H1 (cell line): ENCODE results near the gene PTK6. TPM values are rescaled to one million over a fixed set of nuclear protein-coding genes. Genes with fewer than 3 reads are reported as not detected.

Experiments
- CTCF ChIA-PET: fragments of 300-600 bp; sonication (Branson Sonifier 250); formaldehyde crosslinking; loops from one replicate; lab custom pipeline; 2021; ENCODE audit not compliant: partially characterized antibody; lab: Charles Lee
- POLR2A ChIA-PET: fragments of 300-600 bp; sonication (Branson Sonifier 250); formaldehyde crosslinking; loops from one replicate; lab custom pipeline; 2021; ENCODE audit warnings: inconsistent platforms; ENCODE audit not compliant: partially characterized antibody; lab: Charles Lee
- DNase-seq, 2 experiments: peaks; one replicate each; pipeline versions ENCODE4 v3.0.0 to v3.0.0-alpha.2; 2010 to 2022; ENCODE audit warnings: low spot score in 2 of 2, low read depth in 1 of 2, mixed read lengths in 1 of 2
- FAIRE-seq: peaks from 2 replicates; lab custom pipeline; 2011; peaks lifted over from hg19 to GRCh38; lab: Jason Lieb, UNC
- H2AFZ ChIP-seq: 2 replicates; pipeline ENCODE4 v1.8.1; 2012; ENCODE audit warnings: low read length, inconsistent platforms
- H2AK5ac ChIP-seq: 2 replicates; pipeline ENCODE4 v1.6.1; 2013; ENCODE audit warnings: low read depth, low read length
- H2BK120ac ChIP-seq: replicated peaks from 2 replicates; pipeline ENCODE3; 2013; ENCODE audit warnings: low read depth, low read length, inconsistent platforms
- H2BK12ac ChIP-seq: 2 replicates; pipeline ENCODE4 v1.6.1; 2013; ENCODE audit warnings: low read depth, low read length
- H2BK15ac ChIP-seq: 2 replicates; pipeline ENCODE4 v1.6.1; 2013; ENCODE audit warnings: low read length
- H2BK20ac ChIP-seq: 2 replicates; pipeline ENCODE4 v1.6.1; 2013; ENCODE audit warnings: low read length
- H2BK5ac ChIP-seq: 2 replicates; pipeline ENCODE4 v1.6.1; 2013; ENCODE audit warnings: low read depth, low read length
- H3K14ac ChIP-seq: 2 replicates; pipeline ENCODE4 v1.6.1; 2013; ENCODE audit warnings: inconsistent platforms; ENCODE audit not compliant: insufficient read length
- H3K18ac ChIP-seq: 2 replicates; pipeline ENCODE4 v1.6.1; 2013; ENCODE audit warnings: low read length; ENCODE audit errors: extremely low read depth
- H3K23ac ChIP-seq: 2 replicates; pipeline ENCODE4 v1.6.1; 2013; ENCODE audit warnings: inconsistent platforms; ENCODE audit not compliant: insufficient read length
- H3K23me2 ChIP-seq: 2 replicates; pipeline ENCODE4 v1.6.1; 2013; ENCODE audit warnings: low read depth, low read length
- H3K27ac ChIP-seq: 2 replicates; pipeline ENCODE4 v1.6.1; 2011; ENCODE audit warnings: low read depth, low read length, inconsistent platforms
- H3K27me3 ChIP-seq, 4 experiments: replicated peaks in 1 of 4; 1 replicate in 1 of 4; 2 replicates in 3 of 4; pipeline versions ENCODE4 v1.6.1 to v1.8.1; 2011 to 2013; ENCODE audit warnings: low read length in 3 of 4, mild to moderate bottlenecking in 3 of 4, inconsistent platforms in 2 of 4, mixed read lengths in 2 of 4, moderate library complexity in 1 of 4; ENCODE audit not compliant: control insufficient read depth in 3 of 4, insufficient read depth in 3 of 4; ENCODE audit errors: extremely low read depth in 1 of 4
- H3K36me3 ChIP-seq, 4 experiments: 2 replicates each; pipeline versions ENCODE4 v1.6.1 to v1.8.1; 2011 to 2013; ENCODE audit warnings: mild to moderate bottlenecking in 4 of 4, low read length in 3 of 4, moderate library complexity in 2 of 4, control low read depth in 1 of 4, inconsistent platforms in 1 of 4; ENCODE audit not compliant: insufficient read depth in 4 of 4, control insufficient read depth in 2 of 4
- H3K4ac ChIP-seq: replicated peaks from 2 replicates; pipeline ENCODE3; 2013; ENCODE audit warnings: low read length, low read depth, mixed read lengths, inconsistent platforms; ENCODE audit not compliant: insufficient read length
- H3K4me1 ChIP-seq, 4 experiments: replicated peaks in 1 of 4; 1 replicate in 1 of 4; 2 replicates in 3 of 4; pipeline versions ENCODE4 v1.6.1 to v1.8.1; 2011 to 2013; ENCODE audit warnings: low read length in 3 of 4, inconsistent platforms in 2 of 4, mixed read lengths in 1 of 4; ENCODE audit not compliant: insufficient read depth in 4 of 4, control insufficient read depth in 3 of 4
- H3K4me2 ChIP-seq, 2 experiments: 2 replicates each; pipeline versions ENCODE4 v1.6.1 to v1.8.1; 2011 to 2013; ENCODE audit warnings: low read depth in 2 of 2, low read length in 2 of 2, control low read depth in 1 of 2, inconsistent platforms in 1 of 2, mild to moderate bottlenecking in 1 of 2; ENCODE audit not compliant: insufficient read depth in 1 of 2
- H3K4me3 ChIP-seq, 4 experiments: fragments of 200-600, 300-600 bp in 1 of 4; sonication (generic), shearing (Covaris generic), sonication (Bioruptor Twin) in 1 of 4; 2 replicates each; pipeline versions ENCODE4 v1.5.1 to v1.8.1; 2011 to 2016; ENCODE audit warnings: low read length in 4 of 4, low read depth in 3 of 4, control low read depth in 2 of 4, inconsistent platforms in 2 of 4, mild to moderate bottlenecking in 2 of 4, mixed read lengths in 1 of 4, moderate library complexity in 1 of 4; ENCODE audit not compliant: insufficient read depth in 2 of 4; ENCODE audit errors: extremely low read depth in 1 of 4
- H3K56ac ChIP-seq: replicated peaks from 2 replicates; pipeline ENCODE3; 2013; ENCODE audit warnings: low read depth, mild to moderate bottlenecking, mixed read lengths, low read length, inconsistent platforms; ENCODE audit not compliant: insufficient read length
- H3K79me1 ChIP-seq: 2 replicates; pipeline ENCODE4 v1.6.1; 2013; ENCODE audit warnings: low read depth, low read length, control low read depth
- H3K79me2 ChIP-seq, 2 experiments: 2 replicates each; pipeline versions ENCODE4 v1.6.1 to v1.8.1; 2012 to 2013; ENCODE audit warnings: low read length in 2 of 2, mild to moderate bottlenecking in 2 of 2, inconsistent platforms in 1 of 2; ENCODE audit not compliant: insufficient read depth in 2 of 2, control insufficient read depth in 1 of 2
- H3K9ac ChIP-seq, 4 experiments: replicated peaks in 1 of 4; 1 replicate in 1 of 4; 2 replicates in 3 of 4; pipeline versions ENCODE4 v1.6.1 to v1.8.1; 2011 to 2013; ENCODE audit warnings: low read depth in 3 of 4, low read length in 3 of 4, control low read depth in 2 of 4, mild to moderate bottlenecking in 2 of 4, moderate library complexity in 2 of 4, inconsistent platforms in 1 of 4; ENCODE audit errors: extremely low read depth in 1 of 4
- H3K9me3 ChIP-seq, 2 experiments: 2 replicates each; pipeline versions ENCODE4 v1.6.1 to v1.8.1; 2012 to 2013; ENCODE audit warnings: mild to moderate bottlenecking in 2 of 2, moderate library complexity in 2 of 2, control low read depth in 1 of 2, inconsistent platforms in 1 of 2, low read depth in 1 of 2, low read length in 1 of 2, mixed read lengths in 1 of 2; ENCODE audit not compliant: insufficient read depth in 2 of 2
- H4K20me1 ChIP-seq, 2 experiments: replicated peaks in 1 of 2; 2 replicates each; pipeline versions ENCODE3 to v1.8.1; 2011 to 2013; ENCODE audit warnings: inconsistent platforms in 2 of 2, low read length in 2 of 2, mild to moderate bottlenecking in 1 of 2; ENCODE audit not compliant: insufficient read depth in 2 of 2, control insufficient read depth in 1 of 2
- H4K5ac ChIP-seq: 2 replicates; pipeline ENCODE4 v1.6.1; 2013; ENCODE audit warnings: low read length, low read depth, mixed read lengths, inconsistent platforms; ENCODE audit not compliant: insufficient read length
- H4K8ac ChIP-seq: 2 replicates; pipeline ENCODE4 v1.8.0; 2013; ENCODE audit warnings: mild to moderate bottlenecking, moderate library complexity, low read length, inconsistent platforms; ENCODE audit not compliant: insufficient read depth; ENCODE audit errors: extremely low read depth
- H4K91ac ChIP-seq: replicated peaks from 2 replicates; pipeline ENCODE3; 2013; ENCODE audit warnings: low read length, mixed read lengths, inconsistent platforms; ENCODE audit not compliant: insufficient read length
- BRCA1 ChIP-seq: IDR thresholded peaks from 2 replicates; pipeline ENCODE4 v1.6.1; 2012; ENCODE audit warnings: low read depth, low read length, improper control_type of control experiment
- CEBPB ChIP-seq: IDR thresholded peaks from 2 replicates; pipeline ENCODE4 v1.6.1; 2012; ENCODE audit warnings: low read depth, low read length
- EP300 ChIP-seq, 2 experiments: IDR thresholded peaks; 1 replicate in 1 of 2; 2 replicates in 1 of 2; pipeline ENCODE4 v1.6.1; 2011 to 2012; ENCODE audit warnings: low read depth in 2 of 2, low read length in 2 of 2, mild to moderate bottlenecking in 2 of 2, borderline replicate concordance in 1 of 2, inconsistent platforms in 1 of 2, moderate library complexity in 1 of 2
- EZH2 ChIP-seq: fragments of 200-600 bp; sonication (generic); IDR thresholded peaks from 2 replicates; pipeline ENCODE4 v1.7.1; 2012; ENCODE audit warnings: low read depth, mild to moderate bottlenecking, moderate library complexity, low read length, inconsistent platforms; ENCODE audit not compliant: severe bottlenecking
- HDAC6 ChIP-seq: IDR thresholded peaks from one replicate; pipeline ENCODE4 v1.7.1; 2012; ENCODE audit warnings: low read depth, mild to moderate bottlenecking, inconsistent platforms, low read length, moderate library complexity
- KDM4A ChIP-seq: IDR thresholded peaks from one replicate; pipeline ENCODE4 v1.7.1; 2012; ENCODE audit warnings: low read depth, mild to moderate bottlenecking, moderate library complexity, low read length, inconsistent platforms; ENCODE audit not compliant: severe bottlenecking
- NANOG ChIP-seq: IDR thresholded peaks from 2 replicates; pipeline ENCODE4 v1.6.1; 2011; ENCODE audit warnings: low read length, low read depth, mild to moderate bottlenecking, inconsistent platforms; ENCODE audit not compliant: insufficient read depth, poor library complexity, severe bottlenecking
- NRF1 ChIP-seq: IDR thresholded peaks from 2 replicates; pipeline ENCODE4 v1.6.1; 2011; ENCODE audit warnings: mild to moderate bottlenecking, low read depth, low read length, improper control_type of control experiment
- POLR2A ChIP-seq, 2 experiments: IDR thresholded peaks; 1 replicate in 1 of 2; 2 replicates in 1 of 2; pipeline ENCODE4 v1.6.1; 2011; ENCODE audit warnings: low read depth in 2 of 2, low read length in 2 of 2, mild to moderate bottlenecking in 2 of 2; ENCODE audit errors: control extremely low read depth in 1 of 2
- SUZ12 ChIP-seq: fragments of 200-600 bp; sonication (generic); IDR thresholded peaks from 2 replicates; pipeline ENCODE4 v1.6.1; 2012; ENCODE audit warnings: mild to moderate bottlenecking, inconsistent platforms, low read length, moderate library complexity, mixed read lengths
- TAF7 ChIP-seq: optimal IDR thresholded peaks from 2 replicates; pipeline ENCODE3; 2011; ENCODE audit warnings: low read depth, mild to moderate bottlenecking, inconsistent platforms, low read length, moderate library complexity, borderline replicate concordance
- USF2 ChIP-seq: IDR thresholded peaks from 2 replicates; pipeline ENCODE4 v1.6.1; 2011; ENCODE audit warnings: low read length, improper control_type of control experiment
- ZNF274 ChIP-seq: IDR thresholded peaks from 2 replicates; pipeline ENCODE4 v1.7.0; 2012; ENCODE audit warnings: low read length, borderline replicate concordance; ENCODE audit errors: extremely low read depth
- WGBS, 2 experiments: shearing (Covaris generic) in 1 of 2; methylation state at CpG; one replicate each; pipeline versions ENCODE4 v1.1.6 to v1.1.7; 2013 to 2015; ENCODE audit warnings: low lambda C conversion rate in 2 of 2, mixed read lengths in 2 of 2, inconsistent platforms in 1 of 2, low coverage in 1 of 2, missing lambda C conversion rate in 1 of 2; ENCODE audit not compliant: insufficient replicate concordance in 2 of 2, insufficient coverage in 1 of 2, insufficient read length in 1 of 2; ENCODE audit errors: extremely low coverage in 1 of 2, missing lambda C conversion rate in 1 of 2; 5-methylcytosine and 5-hydroxymethylcytosine counted together
- polyA plus RNA-seq, 7 experiments: library from polyadenylated mRNA; depleted of rRNA in 3 of 7; stranded (reverse) in 5 of 7; unstranded in 2 of 7; fragments of >200 nt in 5 of 7; fragments of 200-250 nt in 2 of 7; gene quantifications; 1 replicate in 5 of 7; 2 replicates in 1 of 7; 4 replicates in 1 of 7; pipeline versions ENCODE4 v1.2.1 to v1.2.3, GENCODE V29; 2011 to 2013; ENCODE audit warnings: missing spikeins in 2 of 7, mixed read lengths in 2 of 7
- total RNA-seq: library from RNA; stranded (reverse); fragmentation: NEBNext Ultra II Directional; extraction: Animal tissue kit (Norgen Biotek cat#: 25700); gene quantifications from 2 replicates; pipeline ENCODE4 v1.2.1, GENCODE V29; 2021

Gene PTK6
- total and polyA plus RNA-seq, 2 of the 8 experiments (the other 6 are each of a cell fraction or from before 2014, with no cell fraction given), result 0.12 to 0.19 TPM

- Histone ChIP-seq H3K23ac (no peak overlapping the region), H3K4me2 (no peak overlapping the region), H4K91ac (no peak overlapping the region), H2BK5ac (no peak overlapping the region), H3K4me1 (peaks cover 0 to 13% (median 7%) of the 10 kb centered on the region in 4 experiments; a peak in 6 of 7 replicates), H3K79me2 (no peaks in the 10 kb centered on the region), H3K23me2 (no peaks in the 10 kb centered on the region), H4K20me1 (peaks cover 0 to 1% of the 10 kb centered on the region in 2 experiments), H2AK5ac (no peak overlapping the region), H3K9me3 (peaks cover 0 to 6% of the 10 kb centered on the region in 2 experiments; a peak in 2 of 4 replicates), H3K79me1 (no peaks in the 10 kb centered on the region), H2BK12ac (no peak overlapping the region), H4K8ac (no peak overlapping the region), H2BK120ac (no peak overlapping the region), H3K27ac (no peak overlapping the region), H3K4ac (no peak overlapping the region), H3K27me3 (peaks cover 0 to 3% (median 0%) of the 10 kb centered on the region in 4 experiments; a peak in 2 of 7 replicates), H3K36me3 (no peaks in the 10 kb centered on the region), H3K18ac (no peak overlapping the region), H3K9ac (no peak overlapping the region), H3K14ac (no peak overlapping the region), H3K4me3 (no peak overlapping the region), H2BK15ac (no peak overlapping the region), H4K5ac (no peak overlapping the region), H2AFZ (no peak overlapping the region), H3K56ac (no peak overlapping the region), H2BK20ac (no peak overlapping the region)
- no peak for FAIRE-seq
- 76% methylated on average over 12 of the region's 12 CpGs; no CpG with 5 or more reads in 1 of the 2 experiments for WGBS, 2 experiments
- ChIA-PET POLR2A (interaction anchor here (1.1 kb wide), 1 partner anchor 15 kb away, joined by 4 read pairs; the partner anchor contains the start of gene PPDPF), CTCF (interaction anchor here (1.0 to 2.2 kb wide), 4 partner anchors 9 to 77 kb away, joined by 4 to 12 read pairs (median 4); partner anchors contain the start of gene PPDPF)
- no peak for DNase-seq
- TF ChIP-seq KDM4A, result no peak
- TF ChIP-seq SUZ12, result no peak
- TF ChIP-seq EP300 (IDR thresholded peaks at IDR 0.05; ENCODE audit: borderline replicate concordance in 1 of 2, low read depth in 2 of 2, low read length in 2 of 2), result no peak
- no peak for TF ChIP-seq HDAC6
- no peak for TF ChIP-seq USF2
- TF ChIP-seq NANOG, result no peak
- TF ChIP-seq BRCA1, result no peak
- no peak for TF ChIP-seq NRF1
- no peak for TF ChIP-seq TAF7
- TF ChIP-seq POLR2A (IDR thresholded peaks at IDR 0.05; ENCODE audit: control extremely low read depth in 1 of 2, low read depth in 2 of 2, low read length in 2 of 2), result no peak
- no peak for TF ChIP-seq EZH2
- TF ChIP-seq ZNF274, result no peak
- no peak for TF ChIP-seq CEBPB
Observed at GRCh38 chr20:63505723-63506122, 31.5 kb downstream of the PTK6 start.
